SK-N-MC (cell line): ENCODE results near the gene CDKAL1.

Source experiments
- EZH2 ChIP-seq: fragments of 200-600 bp; sonication (generic); IDR thresholded peaks from one replicate; pipeline ENCODE4 v1.6.1; 2017; ENCODE audit warnings: antibody characterized with exemption
- FOXP2 ChIP-seq: optimal IDR thresholded peaks from 2 replicates; pipeline ENCODE3; 2011; ENCODE audit warnings: mild to moderate bottlenecking, moderate library complexity; ENCODE audit not compliant: insufficient read depth; ENCODE audit errors: extremely low read length, control extremely low read depth
- POLR2AphosphoS5 ChIP-seq: IDR thresholded peaks from 2 replicates; pipeline ENCODE4 v1.6.1; 2012; ENCODE audit warnings: mild to moderate bottlenecking, low read depth, low read length, borderline replicate concordance

GRCh38 chr6:20724443-20725190 is 190.4 kb downstream of the CDKAL1 start:
- TF ChIP-seq EZH2 (no peak), POLR2AphosphoS5 (no peak), FOXP2 (no peak)
